ENCODE data around the gene HOXB8. TPM values are rescaled to one million over a fixed set of nuclear protein-coding genes. Genes with fewer than 3 reads are reported as not detected.

The HOXB8 gene
- total RNA-seq, 6 donors from 2014 or later: 0.23 to 0.27 TPM; not detected in 4

- ATAC-seq (ENCODE audit: low FRiP score in 2 of 2) (no peak), DNase-seq (peak in 1 of 2 donors; percentile 68)
- WGBS, 2 donors: 3 to 5% methylated on average over 22 to 30 of the region's 30 CpGs
- TF ChIP-seq POLR2A (IDR thresholded peaks at IDR 0.05) (no peak), EP300 (IDR thresholded peaks at IDR 0.05) (no peak), POLR2AphosphoS5 (IDR thresholded peaks at IDR 0.05) (no peak), CTCF (IDR thresholded peaks at IDR 0.05) (no peak)
- peaks cover 10 to 21% (median 14%) of the 10 kb centered on the region in 4 donors for H3K4me1 ChIP-seq
- H3K4me3 ChIP-seq: peak overlapping the region in 3 of 4 donors; percentile 32 to 46 (median 44)
- no peak overlapping the region for H3K27ac ChIP-seq
- H3K9me3 ChIP-seq: no peaks in the 10 kb centered on the region
- H3K27me3 ChIP-seq: peaks cover 0 to 35% (median 14%) of the 10 kb centered on the region in 4 donors
- H3K36me3 ChIP-seq: no peaks in the 10 kb centered on the region
Measured at GRCh38 chr17:48647103-48647962, 32.2 kb upstream of the HOXB8 start.

- TF ChIP-seq CTCF (IDR thresholded peaks at IDR 0.05) (no peak), POLR2A (IDR thresholded peaks at IDR 0.05) (no peak), POLR2AphosphoS5 (IDR thresholded peaks at IDR 0.05) (no peak), EP300 (IDR thresholded peaks at IDR 0.05) (no peak)
- Histone ChIP-seq H3K27me3 (peaks cover 2 to 44% (median 21%) of the 10 kb centered on the region in 4 donors), H3K27ac (no peak overlapping the region), H3K36me3 (no peaks in the 10 kb centered on the region), H3K9me3 (no peaks in the 10 kb centered on the region), H3K4me3 (peak overlapping the region in 3 of 4 donors; percentile 12 to 46 (median 44)), H3K4me1 (peaks cover 10 to 25% (median 14%) of the 10 kb centered on the region in 4 donors)
- ATAC-seq (ENCODE audit: low FRiP score in 2 of 2) (no peak), DNase-seq (peak in 1 of 2 donors; percentile 84)
- WGBS, 2 donors: 5 to 14% methylated on average over 16 to 33 of the region's 80 CpGs
Measured at GRCh38 chr17:48646183-48647102, 31.4 kb upstream of the HOXB8 start.

- Histone ChIP-seq H3K27me3 (peaks cover 2 to 47% (median 25%) of the 10 kb centered on the region in 4 donors), H3K9me3 (no peaks in the 10 kb centered on the region), H3K4me1 (peaks cover 10 to 25% (median 14%) of the 10 kb centered on the region in 4 donors), H3K27ac (no peak overlapping the region), H3K4me3 (peak overlapping the region in 2 of 4 donors; percentile 44 to 46), H3K36me3 (no peaks in the 10 kb centered on the region)
- ATAC-seq (ENCODE audit: low FRiP score in 2 of 2) (no peak), DNase-seq (no peak)
- WGBS, 2 donors: 31 to 48% methylated on average over 14 of the region's 14 CpGs
- no peak for TF ChIP-seq POLR2A (IDR thresholded peaks at IDR 0.05)
- TF ChIP-seq CTCF (IDR thresholded peaks at IDR 0.05): no peak
- no peak for TF ChIP-seq POLR2AphosphoS5 (IDR thresholded peaks at IDR 0.05)
- no peak for TF ChIP-seq EP300 (IDR thresholded peaks at IDR 0.05)
Measured at GRCh38 chr17:48645639-48646182, 30.6 kb upstream of the HOXB8 start.

GRCh38 chr17:48644910-48645557 lies 29.9 kb upstream of the HOXB8 start:
- no peak for ATAC-seq (ENCODE audit: low FRiP score in 2 of 2)

More at GRCh38 chr17:48644910-48645557, 29.9 kb upstream of the HOXB8 start:
- Histone ChIP-seq H3K36me3 (no peaks in the 10 kb centered on the region), H3K4me1 (peaks cover 10 to 25% (median 14%) of the 10 kb centered on the region in 4 donors), H3K27me3 (peaks cover 2 to 50% (median 25%) of the 10 kb centered on the region in 4 donors), H3K4me3 (no peak overlapping the region), H3K27ac (no peak overlapping the region), H3K9me3 (no peaks in the 10 kb centered on the region)
- TF ChIP-seq POLR2A (IDR thresholded peaks at IDR 0.05) (no peak), CTCF (IDR thresholded peaks at IDR 0.05) (no peak), POLR2AphosphoS5 (IDR thresholded peaks at IDR 0.05) (no peak), EP300 (IDR thresholded peaks at IDR 0.05) (no peak)
- WGBS, 2 donors: 34 to 47% methylated on average over 6 of the region's 6 CpGs
- DNase-seq: no peak

All from upper lobe of left lung (tissue), 6 donors.